Keratinocyte (primary cell): Measurements from ENCODE around the gene TIAM1. TPM values are rescaled to one million over a fixed set of nuclear protein-coding genes. Genes with fewer than 3 reads are reported as not detected.

Experiments used
- DNase-seq: peaks from one replicate; pipeline ENCODE4 v3.0.0-alpha.2; 2011; ENCODE audit warnings: low read depth, missing footprints, low spot score
- FAIRE-seq: peaks from 2 replicates; lab custom pipeline; 2011; peaks lifted over from hg19 to GRCh38; lab: Jason Lieb, UNC
- H2AFZ ChIP-seq: 2 replicates; pipeline ENCODE4 v1.6.0; 2012; ENCODE audit warnings: low read length, control low read depth, inconsistent platforms; ENCODE audit not compliant: control insufficient read depth
- H3K27ac ChIP-seq: 2 replicates; pipeline ENCODE4 v1.5.1; 2011; ENCODE audit warnings: low read length; ENCODE audit not compliant: control insufficient read depth, insufficient read depth
- H3K27me3 ChIP-seq: 3 replicates; pipeline ENCODE4 v1.6.0; 2011; ENCODE audit warnings: low read length; ENCODE audit not compliant: control insufficient read depth, insufficient read depth; ENCODE audit errors: extremely low read depth
- H3K36me3 ChIP-seq, 2 experiments: 2 replicates in 1 of 2; 3 replicates in 1 of 2; pipeline ENCODE4 v1.5.1; 2011; ENCODE audit warnings: low read length in 2 of 2, mild to moderate bottlenecking in 1 of 2; ENCODE audit not compliant: control insufficient read depth in 2 of 2, insufficient read depth in 2 of 2; ENCODE audit errors: extremely low read depth in 1 of 2
- H3K4me1 ChIP-seq: 3 replicates; pipeline ENCODE4 v1.5.1; 2011; ENCODE audit warnings: low read length; ENCODE audit not compliant: control insufficient read depth, insufficient read depth; ENCODE audit errors: extremely low read depth
- H3K4me2 ChIP-seq: 3 replicates; pipeline ENCODE4 v1.6.0; 2011; ENCODE audit warnings: low read depth, low read length; ENCODE audit not compliant: control insufficient read depth, insufficient read depth; ENCODE audit errors: extremely low read depth
- H3K4me3 ChIP-seq, 3 experiments: fragments of 200-600 bp in 1 of 3; sonication (generic) in 1 of 3; 2 replicates in 2 of 3; 3 replicates in 1 of 3; pipeline ENCODE4 v1.5.1; 2011 to 2016; ENCODE audit warnings: low read length in 3 of 3, mild to moderate bottlenecking in 3 of 3, control low read depth in 2 of 3, inconsistent platforms in 1 of 3, low read depth in 1 of 3, mixed read lengths in 1 of 3, mixed run types in 1 of 3, moderate library complexity in 1 of 3; ENCODE audit not compliant: control insufficient read depth in 2 of 3, insufficient read depth in 2 of 3; ENCODE audit errors: extremely low read depth in 1 of 3
- H3K79me2 ChIP-seq: 2 replicates; pipeline ENCODE4 v1.6.0; 2012; ENCODE audit warnings: low read length; ENCODE audit not compliant: control insufficient read depth, insufficient read depth
- H3K9ac ChIP-seq: 3 replicates; pipeline ENCODE4 v1.6.0; 2011; ENCODE audit warnings: low read length; ENCODE audit not compliant: control insufficient read depth, insufficient read depth; ENCODE audit errors: extremely low read depth
- H3K9me1 ChIP-seq: 3 replicates; pipeline ENCODE4 v1.6.0; 2011; ENCODE audit warnings: low read length; ENCODE audit not compliant: control insufficient read depth, insufficient read depth; ENCODE audit errors: extremely low read depth
- H3K9me3 ChIP-seq: 2 replicates; pipeline ENCODE4 v1.5.1; 2012; ENCODE audit warnings: low read depth, low read length; ENCODE audit not compliant: control insufficient read depth
- H4K20me1 ChIP-seq: 3 replicates; pipeline ENCODE4 v1.6.0; 2011; ENCODE audit warnings: low read length; ENCODE audit not compliant: control insufficient read depth, insufficient read depth; ENCODE audit errors: extremely low read depth
- CTCF ChIP-seq, 3 experiments: IDR thresholded peaks in 1 of 3; conservative IDR thresholded peaks in 1 of 3; optimal IDR thresholded peaks in 1 of 3; 2 replicates in 2 of 3; 3 replicates in 1 of 3; pipeline versions ENCODE3 to v1.5.1; 2011; ENCODE audit warnings: low read length in 3 of 3, mild to moderate bottlenecking in 3 of 3, moderate library complexity in 2 of 3, control low read depth in 1 of 3, inconsistent platforms in 1 of 3; ENCODE audit not compliant: insufficient read depth in 2 of 3; ENCODE audit errors: extremely low read depth in 1 of 3
- EZH2 ChIP-seq: IDR thresholded peaks from one replicate; pipeline ENCODE4 v1.6.1; 2012; ENCODE audit warnings: inconsistent platforms, mild to moderate bottlenecking, low read length, moderate library complexity
- dilution Hi-C: fragments of 300-500 bp; cut with MboI; formaldehyde crosslinking; loops from one replicate; pipeline ENCODE4 v1.7.0; 2020; ENCODE audit warnings: low sequenced_read_pairs; ENCODE audit not compliant: extremely low pct_ligation_motif_present
- polyA plus RNA-seq, 5 experiments: library from polyadenylated mRNA; depleted of rRNA in 3 of 5; stranded (reverse) in 3 of 5; stranded (forward) in 1 of 5; unstranded in 1 of 5; fragments of >200 nt; gene quantifications; 1 replicate in 1 of 5; 2 replicates in 3 of 5; 3 replicates in 1 of 5; pipeline versions ENCODE4 v1.2.1 to v1.2.3, GENCODE V29; 2011 to 2012; ENCODE audit warnings: missing spikeins in 2 of 5, low read depth in 1 of 5, low replicate concordance in 1 of 5

Gene TIAM1
- polyA plus RNA-seq, 1 donor (not counting 4 experiments of a cell fraction or from before 2014, with no cell fraction given) = 8.3 TPM

GRCh38 chr21:31211836-31212235, 132.2 kb downstream of the TIAM1 start:
- TF ChIP-seq EZH2 (no peak), CTCF (optimal IDR thresholded peaks at IDR 0.05 in 1 of 3, IDR thresholded peaks at IDR 0.05 in 1 of 3, conservative IDR thresholded peaks at IDR 0.05 in 1 of 3; ENCODE audit: extremely low read depth in 1 of 3, insufficient read depth in 2 of 3, low read length in 3 of 3) (no peak)

GRCh38 chr21:31205412-31205811, 138.6 kb downstream of the TIAM1 start:
- Histone ChIP-seq H4K20me1 (no peaks in the 10 kb centered on the region), H3K9me1 (no peaks in the 10 kb centered on the region), H3K27ac (no peak overlapping the region), H3K27me3 (no peaks in the 10 kb centered on the region), H3K79me2 (no peaks in the 10 kb centered on the region), H3K9ac (no peak overlapping the region), H3K4me3 (no peak overlapping the region), H2AFZ (no peak overlapping the region), H3K4me1 (peaks cover 4% of the 10 kb centered on the region), H3K9me3 (no peaks in the 10 kb centered on the region), H3K4me2 (no peak overlapping the region), H3K36me3 (no peaks in the 10 kb centered on the region)
- DNase-seq = no peak
- TF ChIP-seq EZH2 (no peak), CTCF (optimal IDR thresholded peaks at IDR 0.05 in 1 of 3, IDR thresholded peaks at IDR 0.05 in 1 of 3, conservative IDR thresholded peaks at IDR 0.05 in 1 of 3; ENCODE audit: extremely low read depth in 1 of 3, insufficient read depth in 2 of 3, low read length in 3 of 3) (no peak)
- FAIRE-seq = no peak
- dilution Hi-C loops = no loop called here

More at GRCh38 chr21:31211836-31212235, 132.2 kb downstream of the TIAM1 start:
- FAIRE-seq = no peak
- Histone ChIP-seq H3K4me2 (no peak overlapping the region), H3K9me3 (no peaks in the 10 kb centered on the region), H3K27ac (no peak overlapping the region), H2AFZ (no peak overlapping the region), H3K9me1 (no peaks in the 10 kb centered on the region), H4K20me1 (no peaks in the 10 kb centered on the region), H3K4me3 (no peak overlapping the region), H3K36me3 (no peaks in the 10 kb centered on the region), H3K9ac (no peak overlapping the region), H3K27me3 (no peaks in the 10 kb centered on the region), H3K4me1 (no peaks in the 10 kb centered on the region), H3K79me2 (no peaks in the 10 kb centered on the region)
- DNase-seq = no peak
- dilution Hi-C loops = no loop called here
